Tongue (tissue), 2 donors: ENCODE measurements around the gene MALAT1. TPM values are rescaled to one million over a fixed set of nuclear protein-coding genes. Genes with fewer than 3 reads are reported as not detected.

Experiments
- DNase-seq: peaks from one replicate; pipeline ENCODE4 v3.0.0-alpha.2; 2015
- total RNA-seq: library from RNA; depleted of rRNA; stranded (reverse); fragments of >200 nt; gene quantifications from one replicate; pipeline ENCODE4 v1.2.3, GENCODE V29; 2014

The MALAT1 gene
- total RNA-seq, 1 donor from 2014 or later: 27,133 TPM

DNA sequence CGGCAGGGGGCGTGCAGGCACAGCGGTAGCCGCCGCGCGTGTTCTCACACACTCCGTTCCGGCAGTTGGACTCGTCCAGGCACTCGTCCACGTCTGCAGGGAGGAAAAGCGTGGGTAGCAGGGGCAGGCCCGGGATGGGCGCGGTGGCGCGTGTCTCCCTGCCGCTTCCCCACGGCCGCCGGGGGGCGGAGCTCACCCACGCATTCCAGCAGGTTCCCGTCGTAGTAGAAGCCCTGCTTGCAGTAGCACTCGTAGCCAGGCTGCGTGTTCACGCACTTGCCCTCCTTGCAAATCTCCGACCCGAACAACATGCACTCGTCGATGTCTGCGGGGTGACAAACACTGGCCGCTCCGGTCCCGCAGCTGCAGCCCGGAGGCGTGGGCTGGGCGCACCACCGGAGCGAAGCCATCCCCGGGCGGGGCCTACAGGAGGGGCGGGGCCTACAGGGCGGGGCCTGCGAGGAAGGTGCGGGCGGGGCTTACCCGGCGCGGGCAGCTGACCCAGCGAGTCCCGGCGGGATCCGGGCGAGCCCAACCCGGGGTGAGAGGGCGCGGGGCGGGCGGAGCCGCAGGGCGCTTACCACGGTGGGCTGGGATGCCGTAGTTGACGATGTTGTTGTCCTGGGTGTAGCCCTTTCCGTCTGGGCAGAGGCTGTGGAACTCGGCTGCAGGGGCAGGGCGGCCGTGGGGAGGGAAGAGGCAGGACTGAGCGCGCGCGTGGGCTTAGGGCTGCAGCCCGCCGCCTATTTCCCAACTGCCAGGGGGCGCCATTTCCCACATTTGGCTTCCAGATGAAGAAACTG is 41.6 kb downstream of the MALAT1 start:
- peak; percentile 95 for DNase-seq

DNA sequence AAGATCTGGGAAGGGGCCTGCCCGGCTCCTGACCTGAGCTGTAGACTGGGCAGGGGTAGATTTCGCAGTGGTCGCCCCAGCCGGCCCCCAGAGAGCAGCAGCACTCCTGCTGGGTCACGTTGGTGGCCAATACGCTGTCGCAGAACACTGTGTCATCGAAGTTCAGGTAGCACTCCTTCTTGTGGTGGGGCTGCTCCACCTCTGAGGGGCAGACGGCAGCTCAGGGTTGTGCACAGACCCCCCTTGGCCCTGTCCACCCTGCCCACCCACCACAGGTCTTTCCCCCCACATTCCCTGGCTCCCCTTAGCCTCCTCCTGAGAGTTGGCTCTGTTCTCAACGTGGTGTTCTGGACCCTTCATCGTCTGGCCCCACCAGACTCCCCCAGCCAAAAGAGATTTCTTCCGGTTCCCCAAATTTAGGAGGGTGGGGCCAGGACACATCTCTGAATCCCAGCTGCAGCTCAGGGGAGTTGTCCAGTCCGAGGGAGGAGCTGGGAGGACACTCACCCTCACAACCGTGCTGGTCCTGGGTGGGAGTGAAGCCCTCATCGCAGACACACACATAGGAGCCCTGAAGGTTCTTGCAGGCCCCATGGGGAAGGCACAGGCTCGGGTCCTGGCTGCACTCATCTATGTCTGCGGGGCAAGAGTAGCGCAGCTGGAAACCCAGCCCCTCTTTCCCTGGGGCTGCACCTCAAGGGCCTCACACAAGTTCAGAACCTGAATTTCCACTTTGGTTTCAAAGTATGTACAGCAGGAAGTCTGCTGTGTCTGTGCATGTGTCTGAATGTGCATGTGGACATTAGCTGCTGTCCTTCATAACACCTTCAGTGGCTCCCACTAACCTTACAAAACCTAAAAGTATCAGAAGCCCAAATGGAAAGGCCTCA is 42.5 kb downstream of the MALAT1 start:
- peak; percentile 37 for DNase-seq

- DNase-seq: no peak
These were observed 44.0 kb downstream of the MALAT1 start for GRCh38 chr11:65542738-65543390.

GRCh38 chr11:65545853-65546216 is 47.0 kb downstream of the MALAT1 start:
- DNase-seq: no peak

DNA sequence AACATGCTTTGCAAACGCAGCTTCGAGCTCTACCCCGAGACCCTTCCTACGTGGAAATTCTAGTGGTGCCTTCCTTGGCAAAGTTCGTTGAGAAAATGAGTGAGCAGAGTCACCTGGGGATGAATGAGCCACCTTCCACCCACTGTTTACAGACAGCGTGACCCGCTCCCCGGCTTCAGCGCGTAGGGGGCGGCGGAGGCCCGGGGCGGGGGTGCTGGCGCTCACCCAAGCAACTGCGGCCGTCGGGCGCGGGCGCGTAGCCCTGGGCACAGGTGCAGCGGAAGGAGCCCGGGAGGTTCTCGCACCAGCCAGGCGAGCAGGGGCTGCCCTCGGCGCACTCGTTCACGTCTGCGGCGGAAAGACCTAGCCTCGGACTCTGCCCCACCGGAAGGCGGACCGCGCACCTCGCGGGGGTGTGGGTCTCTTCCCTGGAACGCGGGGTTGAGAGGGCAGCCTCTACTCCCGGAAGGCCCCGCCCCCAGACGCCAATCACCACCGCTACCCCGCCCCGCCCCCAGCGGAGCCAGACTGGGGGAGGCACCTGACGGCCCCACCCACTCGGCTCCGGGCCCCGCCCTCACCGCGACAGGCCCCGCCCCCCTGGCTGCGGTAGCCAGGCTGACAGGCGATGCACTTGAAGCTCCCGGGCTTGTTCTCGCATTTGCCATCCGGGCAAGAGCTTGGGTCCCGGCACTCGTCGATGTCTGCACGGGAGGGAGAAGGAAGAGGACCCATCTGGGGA is 47.5 kb downstream of the MALAT1 start:
- DNase-seq: peak; percentile 69

GRCh38 chr11:65547446-65548125 is 48.7 kb downstream of the MALAT1 start:
- DNase-seq: no peak

GRCh38 chr11:65548395-65548794 is 49.5 kb downstream of the MALAT1 start:
- DNase-seq: no peak

- no peak for DNase-seq
These were observed 50.3 kb downstream of the MALAT1 start for GRCh38 chr11:65549096-65549495.

GRCh38 chr11:65551572-65552387 is 52.9 kb downstream of the MALAT1 start:
- DNase-seq: peak; percentile 45

- no peak for DNase-seq
These were observed 53.6 kb downstream of the MALAT1 start for GRCh38 chr11:65552388-65552951.

DNA sequence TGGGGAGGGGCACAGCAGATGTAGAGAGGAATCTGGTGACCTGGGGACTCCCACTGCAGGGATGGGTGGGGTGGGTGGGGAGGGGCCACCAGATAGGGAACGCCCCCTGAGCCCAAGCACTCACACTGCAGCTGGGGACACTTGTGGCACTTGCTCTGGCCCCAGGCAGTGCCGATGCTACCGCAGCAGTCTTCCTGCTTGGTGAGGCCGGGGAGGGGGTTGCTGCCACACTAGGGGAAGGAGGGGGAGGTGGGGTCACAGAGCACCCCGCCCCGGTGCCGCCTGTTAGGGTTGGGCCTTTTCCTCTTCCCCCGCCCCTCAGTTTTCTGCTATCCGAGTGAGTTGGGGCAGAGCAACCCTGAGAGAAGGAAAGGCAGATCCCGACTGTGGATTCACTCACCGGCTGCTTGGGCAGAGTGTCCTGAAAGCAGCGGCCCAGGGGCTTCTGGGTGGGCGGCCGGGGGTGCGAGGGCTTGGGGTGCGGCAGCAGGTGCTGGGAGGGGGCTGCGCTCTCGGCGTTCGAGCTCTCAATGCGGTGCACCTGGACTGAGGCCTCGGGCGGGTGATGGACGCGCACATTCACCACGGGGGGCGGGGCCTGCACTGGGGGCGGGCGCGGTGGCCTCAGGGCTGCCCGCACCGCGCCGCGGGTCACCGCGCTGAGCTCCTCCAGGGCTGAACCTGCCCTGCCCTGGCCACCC is 54.6 kb downstream of the MALAT1 start:
- peak; percentile 47 for DNase-seq

DNA sequence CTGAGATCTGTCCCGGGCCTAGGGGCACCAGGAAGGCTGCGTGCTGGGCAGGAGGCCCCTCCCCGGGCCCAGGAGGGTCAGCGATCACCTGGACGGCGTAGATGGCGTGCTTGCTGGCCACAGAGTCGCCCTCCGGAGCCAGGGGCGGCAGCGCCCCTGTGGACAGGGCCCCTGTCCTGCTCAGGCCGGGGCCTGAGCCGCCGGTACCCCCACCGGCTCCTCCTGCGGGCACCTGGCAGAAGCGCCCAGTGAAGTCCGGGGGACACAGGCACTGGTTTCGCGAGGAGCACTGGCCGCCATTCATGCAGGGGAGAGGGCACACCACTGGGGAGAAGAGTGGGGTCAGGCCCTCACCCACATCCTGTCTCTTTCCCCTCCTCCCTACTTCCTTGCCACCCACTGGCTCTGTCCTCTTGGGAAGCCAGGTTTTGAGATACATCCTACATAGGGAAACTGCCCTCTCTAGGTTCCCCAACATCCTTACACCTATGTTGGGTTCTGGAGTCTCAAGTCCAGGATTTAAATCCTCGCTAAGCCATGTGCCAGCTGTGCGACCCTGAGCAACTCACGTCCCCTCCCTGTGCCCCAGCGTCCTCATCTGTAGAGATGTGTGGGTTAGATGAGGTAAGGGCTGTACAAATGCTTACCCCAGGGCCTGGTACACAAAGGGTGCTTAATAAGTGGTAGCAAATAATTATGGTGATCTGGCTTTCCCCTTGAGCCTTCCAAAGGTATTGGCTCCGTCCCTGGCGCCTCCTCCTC is 55.4 kb downstream of the MALAT1 start:
- no peak for DNase-seq

- no peak for DNase-seq
These were observed 56.1 kb downstream of the MALAT1 start for GRCh38 chr11:65554842-65555430.

DNA sequence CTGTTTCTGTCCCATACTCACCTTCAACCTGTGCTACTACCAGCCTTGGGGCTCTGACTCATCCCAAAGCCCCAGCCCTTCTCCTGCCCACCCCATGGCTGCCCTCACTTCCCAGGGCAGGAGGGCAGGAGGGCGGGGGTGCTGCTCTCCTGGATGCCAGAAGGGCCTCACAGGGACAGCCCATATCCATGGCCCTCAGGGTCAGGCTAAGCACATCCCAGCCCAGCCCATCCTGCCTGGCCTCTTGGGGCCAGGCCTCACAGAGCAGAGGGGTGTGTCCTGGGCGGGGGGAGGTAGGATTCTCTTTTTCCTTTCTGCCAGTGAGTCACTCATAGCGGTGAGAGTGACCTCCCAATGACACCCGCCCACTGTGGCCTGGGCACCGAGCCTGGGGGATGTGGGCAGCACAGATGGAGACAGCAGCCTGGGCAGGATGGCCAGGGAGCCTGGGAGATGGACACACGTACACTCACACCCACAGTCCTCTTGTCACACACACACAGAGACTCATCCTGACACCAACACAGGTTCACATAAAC is 56.9 kb downstream of the MALAT1 start:
- DNase-seq: no peak
